DMS 273 (cell line): ENCODE results near the gene TECR.
A peak's percentile ranks its signal among the peaks of the same experiment; 100 is the strongest.
"Not testable (repeated sequence)": the region's sequence is repeated elsewhere in the genome, so short reads cannot be mapped to it uniquely, and the experiment has no call there.

Source experiments
- DNase-seq: peaks from one replicate; lab custom pipeline; 2025; ENCODE audit not compliant: unreplicated experiment; lab: John Stamatoyannopoulos, UW

TECR gene

DNA sequence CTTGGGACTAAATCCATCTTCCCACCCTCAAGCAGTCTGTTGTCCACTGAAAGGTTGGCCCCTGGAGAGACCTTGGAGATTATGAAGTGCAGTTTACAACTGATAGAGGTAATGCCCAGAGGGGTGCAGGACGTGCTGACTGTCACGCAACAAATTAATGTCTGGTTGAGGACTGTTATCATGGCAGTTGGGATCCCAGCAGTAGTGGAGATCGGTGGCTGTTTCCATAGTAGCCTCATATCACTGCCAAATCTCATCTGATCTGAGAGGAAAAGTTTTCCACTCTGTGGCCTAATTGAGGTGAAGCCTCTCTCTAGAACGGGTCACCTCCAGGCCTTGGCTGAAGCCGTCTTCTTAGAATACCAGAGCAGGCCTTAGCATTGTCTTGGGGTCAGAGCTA lies 4.1 kb downstream of the TECR start:
- DNase-seq: no peak

DNA sequence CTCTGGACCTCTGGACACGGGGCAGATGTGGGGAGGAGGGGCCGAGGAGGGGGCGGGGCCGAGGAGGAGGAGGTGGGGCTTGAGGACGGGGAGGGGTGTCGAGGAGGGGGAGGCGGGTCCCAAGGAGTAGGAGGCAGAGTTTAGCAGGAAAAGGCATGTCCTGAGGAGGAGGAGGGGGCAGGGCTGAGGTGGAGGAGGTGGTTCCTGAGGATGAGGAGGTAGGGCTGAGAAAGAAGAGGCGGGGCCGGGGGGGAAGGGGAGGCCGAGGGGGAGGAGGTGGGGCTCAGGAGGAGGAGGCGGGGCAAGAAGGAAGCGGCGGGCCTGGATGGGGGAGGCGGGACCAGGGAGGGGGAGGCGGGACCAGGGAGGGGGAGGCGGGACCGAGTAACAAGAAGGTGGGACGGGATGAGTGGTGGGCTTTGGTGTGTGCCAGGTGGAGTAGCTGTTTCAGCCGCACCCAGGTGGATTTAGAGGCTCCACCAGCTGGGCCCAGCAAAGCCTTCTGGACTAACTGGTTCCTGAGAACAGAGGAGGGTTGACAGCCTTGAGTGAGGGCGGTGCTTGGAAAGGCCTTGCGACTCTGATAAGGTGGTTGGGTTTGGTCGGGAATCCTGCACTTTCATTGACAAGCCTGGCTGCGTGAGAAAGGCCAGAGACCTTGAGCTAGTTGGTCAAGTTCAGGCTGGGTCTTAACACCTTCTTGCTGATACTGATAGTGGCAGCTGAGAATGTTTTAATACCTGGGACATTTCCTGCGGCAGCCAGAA lies 7.7 kb downstream of the TECR start:
- peak; percentile 44 for DNase-seq

DNA sequence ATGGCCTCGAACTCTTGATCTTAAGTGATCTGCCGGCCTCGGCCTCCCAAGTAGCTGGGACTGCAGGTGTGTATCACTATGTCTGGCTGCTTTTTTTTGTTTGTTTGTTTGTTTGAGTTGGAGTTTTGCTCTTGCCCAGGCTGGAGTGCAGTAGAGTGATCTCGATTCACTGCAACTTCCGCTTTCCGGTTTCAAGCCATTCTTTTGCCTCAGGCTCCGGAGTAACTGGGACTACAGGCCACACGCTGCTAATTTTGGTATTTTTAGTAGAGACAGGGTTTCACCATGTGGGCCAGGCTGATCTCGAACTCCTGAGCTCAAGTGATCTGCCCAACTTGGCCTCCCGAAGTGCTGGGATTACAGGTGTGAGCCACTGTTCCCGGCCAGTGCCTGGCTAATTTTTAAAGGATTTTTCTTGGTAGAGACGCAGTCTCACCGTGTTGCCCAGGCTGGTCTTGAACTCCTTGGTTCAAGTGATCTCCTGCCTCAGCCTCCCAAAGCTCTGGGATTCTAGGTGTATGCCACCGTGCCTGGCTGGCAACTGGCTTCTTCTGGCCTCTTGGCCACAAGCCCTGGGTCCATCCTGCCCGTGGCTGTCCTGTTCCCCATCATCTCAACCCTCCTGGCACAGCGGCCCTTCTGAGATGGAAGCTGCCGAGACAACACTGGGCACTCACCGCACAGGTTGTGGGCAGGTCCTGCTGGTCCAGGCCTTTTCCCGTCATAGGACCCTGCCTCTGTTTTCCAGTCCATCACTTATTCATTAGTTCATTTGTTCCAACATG lies 11.5 kb downstream of the TECR start:
- DNase-seq: no peak

DNA sequence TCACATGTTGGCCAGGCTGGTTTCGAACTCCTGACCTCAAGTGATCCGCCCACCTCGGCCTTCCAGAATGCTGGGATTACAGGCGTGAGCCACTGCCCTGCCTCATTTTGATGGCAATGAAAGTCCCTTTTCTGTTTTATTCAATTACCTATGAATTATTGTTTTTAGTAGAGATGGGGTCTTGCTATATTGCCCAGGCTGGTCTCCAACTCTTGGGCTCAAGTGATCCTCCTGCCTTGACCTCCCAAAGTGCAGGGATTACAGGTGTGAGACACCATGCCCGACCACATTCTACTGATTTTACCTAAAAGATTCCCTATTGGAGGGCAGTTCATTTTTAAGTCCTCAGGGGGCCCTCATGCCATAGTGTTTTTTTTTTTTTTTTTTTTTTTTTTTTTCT lies 12.6 kb downstream of the TECR start:
- DNase-seq: not testable (repeated sequence)

DNA sequence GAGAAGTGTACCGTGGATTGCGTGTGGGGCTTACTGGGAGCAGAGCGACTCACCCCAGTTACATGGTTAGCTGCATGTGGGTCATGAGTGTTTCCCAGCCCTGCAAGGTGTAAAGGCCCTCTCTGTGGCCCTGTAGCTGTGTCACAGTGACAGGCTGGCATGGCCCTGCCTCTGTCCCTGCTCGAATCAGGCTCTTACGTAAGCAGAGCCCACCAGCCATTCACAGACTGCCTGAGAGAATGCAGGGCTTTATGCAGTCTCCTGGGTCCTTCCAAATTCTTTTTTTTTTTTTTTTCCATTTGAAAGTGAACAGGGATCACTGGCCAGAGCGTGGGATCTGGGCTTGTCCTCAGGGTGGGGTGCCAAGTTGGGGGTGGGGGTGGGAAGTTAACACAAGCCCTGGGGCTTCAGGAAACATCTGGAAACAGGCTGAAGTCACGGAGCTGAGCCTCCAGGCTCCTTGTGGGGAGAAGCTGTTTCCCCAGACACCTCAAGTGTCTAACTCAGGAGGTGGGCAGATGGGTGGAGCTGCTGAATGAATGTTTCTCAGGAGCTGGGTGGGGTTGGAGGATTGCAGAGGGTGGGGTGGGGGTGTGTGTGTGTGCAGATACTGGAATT lies 13.4 kb downstream of the TECR start:
- DNase-seq: no peak

DNA sequence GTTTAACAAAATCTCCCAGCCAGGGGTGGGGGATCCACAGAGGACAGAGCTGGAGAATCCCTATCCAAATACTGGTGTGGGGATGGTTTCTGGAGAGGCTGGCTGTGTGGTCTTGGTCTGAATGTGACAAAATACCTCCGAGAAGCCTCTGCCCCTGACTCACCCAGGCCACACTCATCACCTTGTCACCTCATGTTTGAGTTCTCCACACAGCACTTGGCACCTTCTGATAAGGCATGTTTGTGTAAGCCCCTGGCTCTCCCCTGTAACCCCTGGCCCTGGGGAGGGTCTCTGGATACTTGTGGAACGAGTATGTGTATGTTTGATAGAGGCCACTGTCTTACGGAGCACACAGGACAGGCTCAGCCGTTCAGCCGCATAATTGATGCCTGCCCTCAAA lies 14.7 kb downstream of the TECR start:
- no peak for DNase-seq

DNA sequence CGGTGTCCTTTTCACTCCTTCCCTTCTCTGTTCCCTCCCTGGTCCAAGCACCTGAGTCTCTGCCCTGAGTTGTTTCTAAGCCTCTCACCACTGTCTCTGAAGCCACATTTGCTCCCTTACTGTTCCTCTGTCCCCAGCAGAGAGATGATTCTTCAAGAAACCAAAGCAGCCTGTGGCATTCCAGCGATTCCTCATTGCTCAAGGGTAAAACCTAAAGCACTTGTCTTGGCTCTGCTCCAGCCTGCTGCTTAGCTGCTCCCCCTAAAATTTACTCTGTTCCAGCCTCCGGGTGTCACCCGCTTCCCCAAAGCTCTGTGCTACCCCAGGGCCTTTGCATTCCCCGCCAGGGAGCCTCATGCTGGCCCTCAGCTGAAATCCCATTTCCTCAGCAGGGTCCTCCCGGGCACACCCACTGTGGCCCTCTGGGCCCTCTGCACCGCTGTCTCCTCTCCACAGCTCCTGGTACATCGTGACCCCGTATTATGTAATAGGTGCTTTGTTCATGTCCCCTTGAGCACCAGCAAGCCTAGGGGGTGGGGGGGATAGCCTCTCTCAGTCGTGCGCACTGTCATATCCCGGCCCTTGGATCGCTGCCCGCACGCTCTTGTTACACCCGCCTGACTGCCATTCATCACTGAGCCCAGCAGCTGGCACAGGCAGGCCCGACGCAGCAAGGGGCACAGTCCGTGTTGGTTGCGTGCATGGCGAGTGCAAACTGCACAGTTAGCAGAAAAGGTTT lies 15.8 kb downstream of the TECR start:
- DNase-seq: peak; percentile 93

DNA sequence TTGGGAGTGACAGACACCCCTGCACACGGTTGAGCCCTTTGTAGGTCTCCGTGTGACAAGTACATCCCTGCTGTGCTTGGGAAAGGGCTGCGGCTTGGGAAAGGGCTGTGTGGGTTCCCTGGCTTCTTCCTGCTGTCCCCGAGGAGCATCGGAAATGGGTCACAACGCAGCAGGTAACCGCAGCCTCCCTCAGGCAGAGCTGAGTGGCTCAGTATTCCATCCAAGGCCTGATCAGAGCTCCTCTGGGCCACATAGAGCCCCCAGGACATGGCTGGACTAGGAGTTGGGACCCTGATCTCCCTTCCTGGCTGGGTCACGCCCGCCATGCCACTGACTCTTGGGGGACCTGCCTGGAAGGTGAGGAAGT lies 16.3 kb downstream of the TECR start:
- DNase-seq: no peak

DNA sequence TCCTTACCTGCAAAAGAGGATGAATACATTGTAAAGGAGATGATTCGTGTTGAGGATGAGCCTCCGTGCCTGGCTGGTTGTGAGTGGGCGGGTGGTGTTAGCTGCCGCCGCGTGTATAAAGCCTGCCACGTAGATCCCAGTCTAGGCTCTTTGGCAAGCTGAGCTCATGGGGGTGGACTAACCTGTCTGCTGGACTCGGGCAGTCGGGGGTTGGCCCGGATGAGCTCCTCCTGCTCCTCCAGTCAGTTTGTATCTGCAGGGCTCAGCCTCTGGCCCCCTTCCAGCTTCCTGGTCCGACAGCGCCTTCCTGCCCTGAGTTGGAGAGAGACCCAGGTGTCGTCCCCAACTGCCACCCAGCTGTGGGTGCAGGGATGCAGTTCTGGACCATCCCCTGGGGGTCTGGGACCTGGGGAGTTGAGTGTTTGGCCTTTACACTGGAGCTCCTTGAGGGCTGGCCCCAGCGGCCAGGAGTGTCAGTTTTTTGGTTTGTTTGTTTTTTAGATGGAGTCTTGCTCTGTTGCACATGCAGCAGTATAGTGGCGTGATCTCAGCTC lies 20.9 kb downstream of the TECR start:
- no peak for DNase-seq

DNA sequence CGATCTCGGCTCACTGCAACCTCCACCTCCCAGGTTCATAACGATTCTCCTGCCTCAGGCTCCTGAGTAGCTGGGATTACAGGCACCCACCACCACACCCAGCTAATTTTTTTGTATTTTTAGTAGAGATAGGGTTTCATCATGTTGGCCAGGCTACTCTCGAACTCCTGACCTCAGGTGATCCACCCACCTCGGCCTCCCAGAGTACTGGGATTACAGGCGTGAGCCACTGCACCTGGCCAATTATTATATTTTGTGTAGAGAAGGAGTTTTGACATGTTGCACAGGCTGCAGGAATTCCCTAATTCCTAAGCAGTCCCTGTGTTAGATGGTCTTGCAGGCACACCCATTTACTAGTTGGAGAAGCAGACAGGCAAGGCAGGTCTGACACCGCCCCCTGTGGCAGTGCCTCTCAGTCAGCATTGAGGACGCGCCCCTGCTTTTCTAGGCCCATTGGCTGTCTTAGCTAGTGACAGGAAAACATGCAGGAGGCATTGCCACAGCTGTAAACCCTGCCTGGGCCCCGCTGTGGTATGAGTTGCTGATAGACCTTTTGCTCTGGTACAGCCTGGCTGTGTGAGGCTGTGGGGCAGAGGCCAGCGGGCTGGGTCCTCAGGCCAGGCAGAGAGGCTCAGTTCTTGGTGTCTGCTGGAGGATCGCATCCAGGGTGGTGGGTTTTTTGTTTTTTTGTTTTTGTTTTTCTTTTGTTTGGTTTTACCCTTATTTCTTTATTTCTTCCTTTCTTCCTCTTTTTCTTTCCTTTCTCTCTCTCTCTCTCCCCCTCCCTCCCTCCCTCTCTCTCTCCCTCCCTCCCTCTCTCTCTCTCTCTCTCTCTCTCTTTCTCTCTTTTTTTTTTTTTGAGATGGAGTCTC lies 22.0 kb downstream of the TECR start:
- peak; percentile 54 for DNase-seq

DNA sequence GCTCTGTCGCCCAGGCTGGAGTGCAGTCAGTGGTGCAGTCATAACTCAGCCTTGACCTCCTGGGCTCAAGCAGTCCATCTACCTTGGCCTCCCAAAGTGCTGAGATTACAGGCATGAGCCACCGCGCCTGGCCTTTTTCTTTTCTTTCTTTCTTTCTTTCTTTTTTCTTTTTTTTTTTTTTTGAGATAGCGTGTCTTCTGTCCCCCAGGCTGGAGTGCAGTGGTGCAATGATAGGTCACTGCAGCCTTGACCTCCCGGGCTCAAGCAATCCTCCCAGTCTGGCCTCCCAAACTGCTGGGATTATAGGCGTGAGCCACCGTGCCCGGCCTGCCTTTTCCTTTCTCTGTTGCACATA lies 22.6 kb downstream of the TECR start:
- DNase-seq: not testable (repeated sequence)

DNA sequence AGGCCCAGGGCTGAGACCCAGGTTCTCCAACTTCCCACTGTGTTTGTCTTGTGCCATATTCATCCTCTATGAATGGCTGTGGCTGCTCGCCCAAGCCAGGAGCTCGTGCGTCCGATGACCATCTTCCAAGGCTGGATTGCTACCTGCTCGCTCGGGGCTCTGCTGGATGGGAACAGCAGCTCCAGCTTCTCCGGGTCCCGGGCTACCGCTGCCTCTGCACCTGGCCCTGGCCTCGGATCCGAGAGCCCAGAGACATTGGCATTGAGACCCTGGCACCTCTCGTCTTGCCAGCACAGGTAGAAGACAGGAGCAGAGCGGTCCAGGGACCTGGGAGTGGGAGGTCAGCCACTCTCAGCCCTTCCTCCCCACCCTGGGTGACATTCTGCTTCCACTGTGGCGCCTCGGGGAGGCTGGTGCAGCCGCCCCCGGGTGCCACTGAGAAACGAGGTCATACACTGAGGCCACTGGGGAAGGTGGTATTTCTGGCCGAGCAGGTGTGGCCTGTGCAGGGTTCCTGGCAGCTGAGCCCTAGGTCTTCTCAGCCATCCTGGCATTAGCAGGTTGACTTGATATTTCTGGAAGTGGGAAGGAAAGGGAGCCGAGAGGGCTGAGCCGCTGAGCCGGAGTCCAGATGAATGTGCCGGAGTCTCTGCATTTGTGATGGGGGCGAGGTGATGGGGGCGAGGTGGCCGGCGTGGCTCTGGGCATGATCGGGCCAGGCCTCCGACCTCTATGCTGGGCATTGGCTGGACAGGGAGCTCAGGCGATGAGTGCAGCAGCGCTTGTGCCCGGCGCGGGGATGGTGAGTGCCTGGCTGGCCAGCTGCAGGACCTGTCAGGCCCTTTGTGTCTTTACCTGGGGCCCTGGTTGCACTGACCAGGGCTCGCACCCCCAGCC lies 23.9 kb downstream of the TECR start:
- DNase-seq: no peak

DNA sequence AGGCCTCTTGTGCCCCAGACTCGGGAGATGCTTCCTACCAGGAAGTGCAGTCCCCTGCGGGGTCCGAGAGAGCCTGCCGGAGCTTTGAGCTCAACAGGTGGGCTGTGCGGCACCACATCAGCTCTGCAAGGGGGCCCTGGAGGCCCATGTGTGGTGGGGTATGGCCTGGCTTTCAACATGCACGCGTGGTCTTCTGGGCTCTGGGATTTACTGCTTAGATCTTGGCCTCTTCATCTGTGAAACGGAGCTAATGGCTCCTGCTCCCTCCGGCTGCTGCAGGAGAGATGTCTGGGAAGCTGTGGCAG lies 24.5 kb downstream of the TECR start:
- no peak for DNase-seq

DNA sequence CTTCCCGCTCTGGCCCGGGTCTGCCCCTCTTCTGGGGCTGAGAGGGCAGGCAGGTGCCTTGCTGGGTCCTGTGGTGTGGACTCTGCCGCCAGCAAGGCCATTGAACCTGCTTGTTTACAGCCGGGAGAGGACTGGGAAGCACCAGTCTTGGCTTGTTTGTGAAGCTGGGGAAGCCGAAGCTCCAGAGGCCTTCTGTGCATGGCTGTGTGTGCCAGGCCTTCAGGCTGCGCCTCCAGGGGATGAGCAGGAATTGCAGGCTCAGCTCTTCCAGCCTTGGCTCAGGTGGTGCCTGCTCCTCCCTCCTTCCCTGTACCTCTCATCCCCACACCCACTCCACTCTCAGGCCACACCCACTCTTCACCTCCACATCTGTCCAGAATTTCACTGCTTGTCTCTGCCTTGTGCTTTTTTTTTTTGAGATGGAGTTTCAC lies 25.0 kb downstream of the TECR start:
- DNase-seq: peak; percentile 81

DNA sequence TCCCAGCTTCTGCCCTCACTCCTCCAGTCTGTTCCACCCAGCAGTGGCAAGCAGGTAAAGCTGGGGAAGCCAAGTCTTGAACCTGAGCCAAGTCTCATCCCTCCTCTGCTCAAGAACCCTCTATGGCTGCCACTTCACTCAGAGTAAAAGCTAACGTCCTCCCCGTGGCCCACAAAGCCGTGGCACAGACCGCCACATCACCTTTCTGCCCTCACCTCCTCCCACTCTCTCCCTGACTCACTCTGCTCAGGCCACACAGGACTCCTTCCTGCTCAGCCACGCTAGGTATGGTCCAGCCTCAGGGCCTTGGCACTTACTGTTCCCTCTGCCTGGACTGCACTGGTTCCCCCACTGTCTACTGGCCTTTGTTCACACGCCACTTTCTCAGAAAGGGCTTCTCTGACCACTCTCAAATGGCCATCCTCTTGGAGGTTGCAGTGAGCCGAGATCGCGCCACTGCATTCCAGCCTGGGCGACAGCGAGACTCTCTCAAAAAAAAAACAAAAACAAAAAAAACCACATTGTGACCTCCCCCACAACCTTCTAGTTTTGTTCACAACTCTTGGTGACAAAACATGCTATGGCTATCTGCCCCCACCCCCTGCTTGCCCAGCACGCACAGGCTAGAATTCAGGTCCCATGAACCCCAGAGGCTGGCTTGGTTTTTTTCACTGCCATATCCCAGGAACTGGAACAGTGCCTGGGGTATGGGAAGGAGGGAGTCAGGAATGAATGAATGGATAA lies 26.7 kb downstream of the TECR start:
- no peak for DNase-seq

DNA sequence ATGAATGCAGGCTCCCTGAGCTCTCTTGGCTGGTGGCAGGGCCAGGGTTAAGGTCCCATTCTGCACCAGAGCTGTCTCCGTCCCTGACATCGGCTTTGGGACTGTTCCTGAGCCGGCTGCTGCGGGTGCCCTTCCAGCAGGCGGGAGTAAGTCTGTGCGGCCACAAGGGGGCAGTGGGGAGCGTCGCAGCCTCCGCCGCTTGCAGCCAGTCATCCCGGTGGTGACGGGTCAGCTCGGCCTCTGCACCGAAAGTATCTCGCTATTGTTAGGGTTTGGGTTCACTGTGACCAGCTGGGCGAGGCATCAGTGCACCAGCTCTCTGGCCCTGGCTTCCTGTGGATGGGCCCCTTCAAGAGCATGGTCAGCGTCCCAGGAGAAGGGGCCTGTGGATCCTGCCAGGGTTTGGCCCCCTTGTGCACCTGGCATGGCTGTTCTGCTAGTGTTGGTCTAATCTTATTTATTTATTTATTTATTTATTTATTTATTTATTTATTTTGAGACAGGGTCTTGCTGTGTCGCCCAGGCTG lies 27.3 kb downstream of the TECR start:
- peak; percentile 79 for DNase-seq

DNA sequence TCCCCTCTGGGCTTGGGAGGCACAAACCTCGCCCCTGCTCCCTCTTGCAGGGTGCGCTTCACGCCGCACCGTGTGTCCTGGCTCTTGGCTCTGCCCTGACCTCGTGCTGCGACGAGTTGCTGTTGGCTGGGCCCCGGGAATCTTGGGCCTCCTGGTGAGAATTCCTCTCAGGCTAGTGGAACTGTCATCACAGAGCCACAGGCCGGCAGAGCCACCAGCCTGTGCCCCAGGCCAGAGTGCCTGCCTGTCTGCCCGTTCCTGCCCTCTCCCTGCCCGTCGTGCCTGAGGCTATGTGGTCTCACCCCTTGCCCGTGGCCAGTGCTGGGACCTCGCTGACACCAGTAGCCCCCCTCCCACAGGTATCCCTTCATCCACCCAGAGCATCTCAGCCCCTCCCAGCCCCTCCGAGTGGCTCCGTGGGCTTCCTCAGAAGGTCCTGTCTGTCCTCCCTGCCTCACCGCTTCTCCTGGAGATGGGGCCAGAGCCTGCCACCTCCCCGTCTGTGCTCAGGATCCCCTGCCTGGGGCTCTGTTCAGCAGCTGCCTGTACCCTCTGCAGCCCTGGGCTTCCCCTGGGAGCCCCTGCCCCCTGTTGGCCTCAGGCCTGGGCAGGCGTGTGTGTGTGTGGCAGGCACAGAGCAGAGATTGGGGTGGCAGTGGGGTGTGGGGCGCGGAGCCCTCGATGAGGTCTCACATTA lies 29.1 kb downstream of the TECR start:
- peak; percentile 40 for DNase-seq
